ENCODE measurements around the gene GLRX5. TPM values are rescaled to one million over a fixed set of nuclear protein-coding genes. Genes with fewer than 3 reads are reported as not detected.

The GLRX5 gene
- total and polyA plus RNA-seq, 11 donors, result 60.8 to 113 (median 78.5) TPM

- Histone ChIP-seq H3K9me3 (no peaks in the 10 kb centered on the region), H3K4me1 (peaks cover 0 to 67% (median 46%) of the 10 kb centered on the region in 12 donors)
- 90 to 97% (median 94%) methylated on average over 6 of the region's 6 CpGs for WGBS, 4 donors
Measured at GRCh38 chr14:95540236-95540855, 5.5 kb downstream of the GLRX5 start.

GRCh38 chr14:95541346-95541745, 6.5 kb downstream of the GLRX5 start:
- TF ChIP-seq CTCF (IDR thresholded peaks at IDR 0.05), result no peak
- no peak for TF ChIP-seq POLR2A (IDR thresholded peaks at IDR 0.05)
- WGBS, 4 donors, result 66 to 71% (median 68%) methylated on average over 4 of the region's 4 CpGs
- H3K4me3 ChIP-seq, result no peak overlapping the region
- no peaks in the 10 kb centered on the region for H3K27me3 ChIP-seq
- H3K9me3 ChIP-seq, result no peaks in the 10 kb centered on the region
- DNase-seq, result no peak
- no peak overlapping the region for H3K27ac ChIP-seq
- intact Hi-C loops (cut with DNase I), result no loop called here
- peaks cover 0 to 13% (median 8%) of the 10 kb centered on the region in 9 donors for H3K36me3 ChIP-seq
- ATAC-seq, result no peak
- H3K4me1 ChIP-seq, result peaks cover 0 to 63% (median 43%) of the 10 kb centered on the region in 12 donors

More at GRCh38 chr14:95540236-95540855, 5.5 kb downstream of the GLRX5 start:
- TF ChIP-seq POLR2A (IDR thresholded peaks at IDR 0.05) (no peak), CTCF (IDR thresholded peaks at IDR 0.05) (no peak)
- Histone ChIP-seq H3K4me3 (no peak overlapping the region), H3K36me3 (peaks cover 0 to 13% (median 8%) of the 10 kb centered on the region in 9 donors), H3K27ac (no peak overlapping the region), H3K27me3 (no peaks in the 10 kb centered on the region)
- no peak for DNase-seq
- no peak for ATAC-seq
- intact Hi-C loops (cut with DNase I), result no loop called here

- TF ChIP-seq CTCF (IDR thresholded peaks at IDR 0.05), result no peak
- no peak for TF ChIP-seq POLR2A (IDR thresholded peaks at IDR 0.05)
- intact Hi-C loops (cut with DNase I), result no loop called here
- no peak for DNase-seq
- 92 to 93% (median 93%) methylated on average over 8 of the region's 8 CpGs for WGBS, 4 donors
- Histone ChIP-seq H3K4me1 (peaks cover 0 to 54% (median 36%) of the 10 kb centered on the region in 12 donors), H3K4me3 (no peak overlapping the region), H3K27me3 (no peaks in the 10 kb centered on the region), H3K27ac (no peak overlapping the region), H3K36me3 (peaks cover 0 to 17% (median 8%) of the 10 kb centered on the region in 9 donors), H3K9me3 (no peaks in the 10 kb centered on the region)
- no peak for ATAC-seq
Measured at GRCh38 chr14:95541932-95542930, 7.4 kb downstream of the GLRX5 start.

- ATAC-seq (peak in 1 of 4 donors; percentile 40), DNase-seq (no peak)
- Histone ChIP-seq H3K27ac (no peak overlapping the region), H3K4me3 (no peak overlapping the region), H3K27me3 (no peaks in the 10 kb centered on the region), H3K4me1 (peaks cover 0 to 52% (median 33%) of the 10 kb centered on the region in 12 donors), H3K9me3 (no peaks in the 10 kb centered on the region), H3K36me3 (peaks cover 0 to 17% (median 8%) of the 10 kb centered on the region in 9 donors)
- TF ChIP-seq POLR2A (IDR thresholded peaks at IDR 0.05) (no peak), CTCF (IDR thresholded peaks at IDR 0.05) (no peak)
- intact Hi-C loops (cut with DNase I), result no loop called here
- 90 to 97% (median 95%) methylated on average over 5 of the region's 5 CpGs for WGBS, 4 donors
Measured at GRCh38 chr14:95543021-95543420, 8.2 kb downstream of the GLRX5 start.
